Renal cortical epithelial cell (primary cell): ENCODE results near the gene TOP3A. TPM values are rescaled to one million over a fixed set of nuclear protein-coding genes. Genes with fewer than 3 reads are reported as not detected.
"Not testable (repeated sequence)": the region's sequence is repeated elsewhere in the genome, so short reads cannot be mapped to it uniquely, and the experiment has no call there.

ENCODE experiments used
- DNase-seq: peaks from one replicate; pipeline ENCODE4 v3.0.0-alpha.2; 2011; ENCODE audit warnings: low read depth
- total RNA-seq: library from RNA; depleted of rRNA; stranded (reverse); fragments of >200 nt; gene quantifications from 2 replicates; pipeline ENCODE4 v1.2.3, GENCODE V29; 2014

TOP3A gene
- total RNA-seq, 1 donor from 2014 or later, result 25.7 TPM

- DNase-seq, result no peak
Observed at GRCh38 chr17:18324140-18325050, 9.6 kb upstream of the TOP3A start.

GRCh38 chr17:18323507-18324139 lies 8.8 kb upstream of the TOP3A start:
- no peak for DNase-seq

GRCh38 chr17:18323007-18323406 lies 8.2 kb upstream of the TOP3A start:
- no peak for DNase-seq

- DNase-seq, result no peak
Observed at GRCh38 chr17:18322522-18322921, 7.7 kb upstream of the TOP3A start.

- no peak for DNase-seq
Observed at GRCh38 chr17:18321309-18321708, 6.5 kb upstream of the TOP3A start.

- no peak for DNase-seq
Observed at GRCh38 chr17:18320301-18320700, 5.5 kb upstream of the TOP3A start.

- DNase-seq, result peak; percentile 73
Observed at GRCh38 chr17:18319604-18320256, 4.9 kb upstream of the TOP3A start.

GRCh38 chr17:18318771-18319450 lies 4.1 kb upstream of the TOP3A start:
- no peak for DNase-seq

- DNase-seq, result no peak
Observed at GRCh38 chr17:18318117-18318516, 3.3 kb upstream of the TOP3A start.

- no peak for DNase-seq
Observed at GRCh38 chr17:18315961-18316360, 1.2 kb upstream of the TOP3A start.

- DNase-seq, result no peak
Observed at GRCh38 chr17:18315562-18315922, 748 bp upstream of the TOP3A start.

- peak; percentile 14 for DNase-seq
Observed at GRCh38 chr17:18314059-18314730, 599 bp downstream of the TOP3A start.

GRCh38 chr17:18309202-18309601 lies 5.6 kb downstream of the TOP3A start:
- no peak for DNase-seq

- not testable (repeated sequence) for DNase-seq
Observed at GRCh38 chr17:18303206-18303605, 11.6 kb downstream of the TOP3A start.

GRCh38 chr17:18300725-18301480 lies 13.9 kb downstream of the TOP3A start:
- DNase-seq, result no peak

GRCh38 chr17:18298061-18298460 lies 16.7 kb downstream of the TOP3A start:
- not testable (repeated sequence) for DNase-seq

GRCh38 chr17:18291718-18292540 lies 22.9 kb downstream of the TOP3A start:
- DNase-seq, result no peak

- DNase-seq, result no peak
Observed at GRCh38 chr17:18285296-18285695, 29.5 kb downstream of the TOP3A start.

- no peak for DNase-seq
Observed at GRCh38 chr17:18281788-18282187, 33.0 kb downstream of the TOP3A start.
